PC-9 (cell line): ENCODE data around the gene NPHS1.
"Not testable (repeated sequence)": the region's sequence is repeated elsewhere in the genome, so short reads cannot be mapped to it uniquely, and the experiment has no call there.

Source experiments
- EZH2 ChIP-seq: fragments of 200-600 bp; sonication (generic); IDR thresholded peaks from 2 replicates; pipeline ENCODE4 v1.8.0; 2017; ENCODE audit warnings: antibody characterized with exemption, low read depth
- TF ChIP-seq, protein P1 (sequence below): fragments of 200-600 bp; sonication (generic); conservative IDR thresholded peaks from 2 replicates; pipeline ENCODE4 v1.6.1; 2017; ENCODE audit warnings: mixed run types, antibody characterized with exemption, mild to moderate bottlenecking, moderate library complexity

DNA sequence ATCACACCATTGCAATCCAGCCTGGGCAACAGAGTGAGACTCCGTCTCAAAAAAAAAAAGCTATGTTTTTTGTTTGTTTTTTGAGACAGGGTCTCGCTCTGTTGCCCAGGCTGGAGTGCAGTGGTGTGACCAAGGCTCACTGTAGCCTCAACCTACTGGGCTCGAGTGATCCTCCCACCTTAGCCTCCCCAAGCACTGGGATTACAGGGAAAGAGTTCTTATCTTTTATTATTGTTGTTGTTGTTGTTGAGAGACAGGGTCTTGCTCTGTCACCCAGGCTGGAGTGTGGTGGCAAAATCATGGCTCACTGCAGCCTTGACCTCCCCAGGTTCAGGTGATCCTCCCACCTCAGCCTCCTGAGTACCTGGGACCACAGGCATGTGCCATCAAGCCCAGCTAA is 39.5 kb upstream of the NPHS1 start:
- TF ChIP-seq EZH2 = not testable (repeated sequence)
- TF ChIP-seq, protein P1, sequence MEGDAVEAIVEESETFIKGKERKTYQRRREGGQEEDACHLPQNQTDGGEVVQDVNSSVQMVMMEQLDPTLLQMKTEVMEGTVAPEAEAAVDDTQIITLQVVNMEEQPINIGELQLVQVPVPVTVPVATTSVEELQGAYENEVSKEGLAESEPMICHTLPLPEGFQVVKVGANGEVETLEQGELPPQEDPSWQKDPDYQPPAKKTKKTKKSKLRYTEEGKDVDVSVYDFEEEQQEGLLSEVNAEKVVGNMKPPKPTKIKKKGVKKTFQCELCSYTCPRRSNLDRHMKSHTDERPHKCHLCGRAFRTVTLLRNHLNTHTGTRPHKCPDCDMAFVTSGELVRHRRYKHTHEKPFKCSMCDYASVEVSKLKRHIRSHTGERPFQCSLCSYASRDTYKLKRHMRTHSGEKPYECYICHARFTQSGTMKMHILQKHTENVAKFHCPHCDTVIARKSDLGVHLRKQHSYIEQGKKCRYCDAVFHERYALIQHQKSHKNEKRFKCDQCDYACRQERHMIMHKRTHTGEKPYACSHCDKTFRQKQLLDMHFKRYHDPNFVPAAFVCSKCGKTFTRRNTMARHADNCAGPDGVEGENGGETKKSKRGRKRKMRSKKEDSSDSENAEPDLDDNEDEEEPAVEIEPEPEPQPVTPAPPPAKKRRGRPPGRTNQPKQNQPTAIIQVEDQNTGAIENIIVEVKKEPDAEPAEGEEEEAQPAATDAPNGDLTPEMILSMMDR = not testable (repeated sequence)
